OCI-LY3 (cell line): ENCODE results near the gene SYPL2.

Source experiments
- H2AFZ ChIP-seq: fragments of 200-600, 300-600 bp; shearing (Covaris generic); 2 replicates; pipeline ENCODE4 v1.6.0; 2014; ENCODE audit warnings: antibody characterized with exemption, low read depth, low read length
- H3K27ac ChIP-seq: fragments of 200-600, 300-600 bp; sonication (generic); 2 replicates; pipeline ENCODE4 v1.5.1; 2014; ENCODE audit warnings: mild to moderate bottlenecking, low read length, moderate library complexity, mixed read lengths
- H3K27me3 ChIP-seq: fragments of 200-600, 300-600 bp; sonication (generic); 2 replicates; pipeline ENCODE4 v1.6.1; 2014; ENCODE audit warnings: low read depth, low read length, mixed read lengths
- H3K36me3 ChIP-seq: fragments of 200-600, 300-600 bp; sonication (generic); replicated peaks from 2 replicates; pipeline ENCODE3; 2014; ENCODE audit warnings: low read depth, low read length, mixed read lengths
- H3K4me1 ChIP-seq: fragments of 300-600, 200-600 bp; sonication (generic); 2 replicates; pipeline ENCODE4 v1.6.1; 2014; ENCODE audit warnings: low read length, mixed read lengths
- H3K4me2 ChIP-seq: fragments of 200-600, 300-600 bp; sonication (generic); 2 replicates; pipeline ENCODE4 v1.6.1; 2014; ENCODE audit warnings: low read length, mixed read lengths
- H3K4me3 ChIP-seq: fragments of 300-600, 200-600 bp; sonication (generic); 2 replicates; pipeline ENCODE4 v1.5.1; 2014; ENCODE audit warnings: antibody characterized with exemption, mild to moderate bottlenecking, low read length, moderate library complexity
- H3K79me2 ChIP-seq: fragments of 300-600, 200-600 bp; shearing (Covaris generic); 2 replicates; pipeline ENCODE4 v1.6.1; 2014; ENCODE audit warnings: mild to moderate bottlenecking, low read length, mixed read lengths
- H3K9ac ChIP-seq: fragments of 300-600, 200-600 bp; shearing (Covaris generic); 2 replicates; pipeline ENCODE4 v1.6.0; 2014; ENCODE audit warnings: mild to moderate bottlenecking, low read length, moderate library complexity
- H3K9me3 ChIP-seq: fragments of 200-600, 300-600 bp; shearing (Covaris generic); 2 replicates; pipeline ENCODE4 v1.6.1; 2014; ENCODE audit warnings: low read length, mixed read lengths; ENCODE audit not compliant: insufficient read depth
- H4K20me1 ChIP-seq: fragments of 200-600, 300-600 bp; sonication (generic); 2 replicates; pipeline ENCODE4 v1.6.1; 2016; ENCODE audit warnings: low read length, mixed read lengths; ENCODE audit not compliant: insufficient read depth
- CTCF ChIP-seq: fragments of 200-600, 300-600 bp; sonication (generic); IDR thresholded peaks from 2 replicates; pipeline ENCODE4 v1.5.1; 2014; ENCODE audit warnings: antibody characterized with exemption, low read length, low read depth
- EZH2phosphoT487 ChIP-seq: fragments of 200-600 bp; shearing (Covaris generic); IDR thresholded peaks from 2 replicates; pipeline ENCODE4 v1.6.1; 2018; ENCODE audit warnings: antibody characterized with exemption, mixed run types, low read depth

Gene SYPL2

GRCh38 chr1:109488201-109488600 is 21.9 kb downstream of the SYPL2 start:
- Histone ChIP-seq H3K79me2 (peaks cover 9% of the 10 kb centered on the region), H3K4me3 (no peak overlapping the region), H3K4me2 (no peak overlapping the region), H3K27me3 (no peaks in the 10 kb centered on the region), H3K36me3 (no peaks in the 10 kb centered on the region), H4K20me1 (no peaks in the 10 kb centered on the region), H3K27ac (no peak overlapping the region), H2AFZ (no peak overlapping the region), H3K4me1 (peaks cover 11% of the 10 kb centered on the region), H3K9me3 (no peaks in the 10 kb centered on the region), H3K9ac (no peak overlapping the region)
- no peak for TF ChIP-seq CTCF
- TF ChIP-seq EZH2phosphoT487, result no peak

- Histone ChIP-seq H3K79me2 (peaks cover 9% of the 10 kb centered on the region), H3K4me1 (peaks cover 15% of the 10 kb centered on the region), H3K4me3 (no peak overlapping the region), H3K36me3 (no peaks in the 10 kb centered on the region), H3K4me2 (no peak overlapping the region), H2AFZ (no peak overlapping the region), H3K9me3 (no peaks in the 10 kb centered on the region), H3K27ac (no peak overlapping the region), H3K9ac (no peak overlapping the region), H3K27me3 (no peaks in the 10 kb centered on the region), H4K20me1 (no peaks in the 10 kb centered on the region)
- no peak for TF ChIP-seq EZH2phosphoT487
Measured at GRCh38 chr1:109488696-109489095, 22.4 kb downstream of the SYPL2 start.

- H3K4me1 ChIP-seq, result peaks cover 12% of the 10 kb centered on the region
- no peak overlapping the region for H2AFZ ChIP-seq
- H3K4me3 ChIP-seq, result no peak overlapping the region
- no peaks in the 10 kb centered on the region for H3K36me3 ChIP-seq
- no peaks in the 10 kb centered on the region for H3K9me3 ChIP-seq
- H3K4me2 ChIP-seq, result no peak overlapping the region
- H3K79me2 ChIP-seq, result peaks cover 7% of the 10 kb centered on the region; the same call in 1 of the 2 replicates
- H3K27ac ChIP-seq, result no peak overlapping the region
- TF ChIP-seq EZH2phosphoT487 (no peak), CTCF (peak; percentile 60)
- no peaks in the 10 kb centered on the region for H3K27me3 ChIP-seq
- no peak overlapping the region for H3K9ac ChIP-seq
- no peaks in the 10 kb centered on the region for H4K20me1 ChIP-seq
Measured at GRCh38 chr1:109490029-109490933, 23.9 kb downstream of the SYPL2 start.

- Histone ChIP-seq H3K27ac (no peak overlapping the region), H3K27me3 (no peaks in the 10 kb centered on the region), H3K4me1 (peaks cover 9% of the 10 kb centered on the region), H4K20me1 (no peaks in the 10 kb centered on the region), H2AFZ (no peak overlapping the region), H3K9me3 (no peaks in the 10 kb centered on the region), H3K9ac (no peak overlapping the region), H3K4me3 (no peak overlapping the region), H3K36me3 (peaks cover 3% of the 10 kb centered on the region), H3K79me2 (peaks cover 11% of the 10 kb centered on the region; the same call in 1 of the 2 replicates), H3K4me2 (no peak overlapping the region)
- TF ChIP-seq CTCF, result no peak
- no peak for TF ChIP-seq EZH2phosphoT487
Measured at GRCh38 chr1:109490934-109491302, 24.6 kb downstream of the SYPL2 start.
